ENCODE data around the gene PI4KB. TPM values are rescaled to one million over a fixed set of nuclear protein-coding genes. Genes with fewer than 3 reads are reported as not detected.

PI4KB gene
- 51.9 TPM for polyA plus RNA-seq
- long read RNA-seq, donor 1, partial matches to known transcripts, result 0 of 2 reads
- long read RNA-seq, donor 1, other reads (novel, unspliced or antisense), result 0 of 2 reads
- long read RNA-seq, donor 2, partial matches to known transcripts, result 16 of 19 reads
- long read RNA-seq, donor 2, other reads (novel, unspliced or antisense), result 0 of 19 reads
- long read RNA-seq, donor 3, result 0 reads
- long read RNA-seq, donor 4, partial matches to known transcripts, result 0 of 1 reads
- long read RNA-seq, donor 4, other reads (novel, unspliced or antisense), result 0 of 1 reads
- long read RNA-seq, donor 5, partial matches to known transcripts, result 5 of 9 reads
- long read RNA-seq, donor 5, other reads (novel, unspliced or antisense), result 0 of 9 reads
- long read RNA-seq, donor 6, partial matches to known transcripts, result 6 of 9 reads
- long read RNA-seq, donor 6, other reads (novel, unspliced or antisense), result 0 of 9 reads
- long read RNA-seq, donor 7, result 0 reads
- long read RNA-seq, donor 8, partial matches to known transcripts, result 6 of 9 reads
- long read RNA-seq, donor 8, other reads (novel, unspliced or antisense), result 0 of 9 reads
- long read RNA-seq, donor 9, partial matches to known transcripts, result 15 of 18 reads
- long read RNA-seq, donor 9, other reads (novel, unspliced or antisense), result 0 of 18 reads
- long read RNA-seq, donor 10, partial matches to known transcripts, result 0 of 5 reads
- long read RNA-seq, donor 10, other reads (novel, unspliced or antisense), result 0 of 5 reads
- long read RNA-seq, donor 11, result 0 reads

DNA sequence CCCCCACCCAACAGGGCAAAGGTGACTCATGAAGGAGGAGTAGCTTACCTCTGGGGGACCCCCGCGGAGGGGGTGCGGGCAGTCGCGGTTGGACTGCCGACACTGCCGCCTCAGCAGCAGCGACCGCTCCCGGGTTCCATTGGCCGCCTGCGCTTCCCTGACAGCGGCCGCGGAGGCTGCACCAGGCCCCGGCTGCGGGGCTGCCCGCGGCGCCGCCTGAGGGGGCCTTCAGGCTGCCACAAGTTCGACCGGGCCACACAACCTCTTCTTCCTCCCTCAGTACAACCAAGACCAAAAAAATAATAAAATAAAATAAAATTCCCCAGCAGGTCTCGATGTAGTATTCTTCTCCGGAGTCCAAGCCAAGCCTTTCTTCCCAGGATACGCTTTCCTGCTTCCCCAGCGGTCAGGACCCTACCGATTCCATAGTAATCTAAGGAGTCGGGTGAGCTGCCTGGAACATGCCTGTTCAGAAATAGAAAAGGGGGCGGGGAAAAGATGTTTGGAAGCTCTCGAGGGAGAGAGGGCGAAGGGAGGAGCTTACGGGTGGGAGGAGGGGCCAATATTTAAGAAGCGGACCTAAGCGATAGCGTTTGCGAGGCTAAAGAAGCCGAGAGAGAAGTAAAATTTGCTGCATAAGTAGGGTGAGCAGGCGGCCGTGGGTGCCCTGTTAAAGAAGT is at the start of gene PI4KB:
TSS of gene PI4KB (minus strand) at position 194 of the 680 bp plus-strand sequence. CDS start 10,935 bp downstream, outside the sequence.
- Histone ChIP-seq H3K4me3 (ENCODE audit: low read length) (peak within 1 kb of the TSS; percentile 66), H3K9me3 (ENCODE audit: control insufficient read depth, low read depth, low read length) (no peaks in the 10 kb centered on the region), H3K27ac (ENCODE audit: low read length) (peak within 1 kb of the TSS; percentile 94), H3K36me3 (ENCODE audit: control insufficient read depth, insufficient read depth, low read length) (peaks cover 22% of the 10 kb centered on the region), H3K27me3 (ENCODE audit: control insufficient read depth, insufficient read depth, low read length) (no peaks in the 10 kb centered on the region), H3K4me1 (ENCODE audit: control insufficient read depth, insufficient read depth, low read length) (peaks cover 4% of the 10 kb centered on the region)
- WGBS (ENCODE audit: insufficient coverage, low lambda C conversion rate), result 0% methylated on average over 2 of the region's 40 CpGs
- DNase-seq, result peak; percentile 96 to 97

DNA sequence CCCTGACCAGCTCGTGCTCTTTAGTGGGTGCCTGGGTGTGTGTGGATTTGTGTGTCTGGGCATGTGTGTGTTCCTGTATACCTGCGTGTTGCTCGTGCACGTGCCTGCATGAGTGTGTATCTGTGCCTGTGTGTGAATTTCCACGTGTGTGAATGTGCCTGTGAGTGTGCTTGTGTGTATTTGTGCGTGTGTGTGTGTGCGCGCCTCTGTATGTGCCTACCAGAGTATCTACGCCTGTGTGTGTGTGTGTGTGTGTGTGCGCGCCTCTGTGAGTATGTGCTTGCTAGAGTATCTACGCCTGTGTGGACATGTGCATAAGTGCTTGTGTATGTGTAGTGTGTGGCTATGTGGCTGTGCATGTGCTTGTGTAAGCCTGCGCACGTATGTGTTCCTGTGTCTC is 46.0 kb upstream of the PI4KB start:
- DNase-seq, result no peak
- no peaks in the 10 kb centered on the region for H3K9me3 ChIP-seq (ENCODE audit: control insufficient read depth, low read depth, low read length)
- no peak overlapping the region for H3K27ac ChIP-seq (ENCODE audit: low read length)
- no peaks in the 10 kb centered on the region for H3K27me3 ChIP-seq (ENCODE audit: control insufficient read depth, insufficient read depth, low read length)
- peaks cover 7% of the 10 kb centered on the region for H3K36me3 ChIP-seq (ENCODE audit: control insufficient read depth, insufficient read depth, low read length)
- H3K4me1 ChIP-seq (ENCODE audit: control insufficient read depth, insufficient read depth, low read length), result peaks cover 35% of the 10 kb centered on the region
- no peak overlapping the region for H3K4me3 ChIP-seq (ENCODE audit: low read length)
- WGBS (ENCODE audit: insufficient coverage, low lambda C conversion rate), result no CpG with 5 or more reads among the region's 14 CpGs

DNA sequence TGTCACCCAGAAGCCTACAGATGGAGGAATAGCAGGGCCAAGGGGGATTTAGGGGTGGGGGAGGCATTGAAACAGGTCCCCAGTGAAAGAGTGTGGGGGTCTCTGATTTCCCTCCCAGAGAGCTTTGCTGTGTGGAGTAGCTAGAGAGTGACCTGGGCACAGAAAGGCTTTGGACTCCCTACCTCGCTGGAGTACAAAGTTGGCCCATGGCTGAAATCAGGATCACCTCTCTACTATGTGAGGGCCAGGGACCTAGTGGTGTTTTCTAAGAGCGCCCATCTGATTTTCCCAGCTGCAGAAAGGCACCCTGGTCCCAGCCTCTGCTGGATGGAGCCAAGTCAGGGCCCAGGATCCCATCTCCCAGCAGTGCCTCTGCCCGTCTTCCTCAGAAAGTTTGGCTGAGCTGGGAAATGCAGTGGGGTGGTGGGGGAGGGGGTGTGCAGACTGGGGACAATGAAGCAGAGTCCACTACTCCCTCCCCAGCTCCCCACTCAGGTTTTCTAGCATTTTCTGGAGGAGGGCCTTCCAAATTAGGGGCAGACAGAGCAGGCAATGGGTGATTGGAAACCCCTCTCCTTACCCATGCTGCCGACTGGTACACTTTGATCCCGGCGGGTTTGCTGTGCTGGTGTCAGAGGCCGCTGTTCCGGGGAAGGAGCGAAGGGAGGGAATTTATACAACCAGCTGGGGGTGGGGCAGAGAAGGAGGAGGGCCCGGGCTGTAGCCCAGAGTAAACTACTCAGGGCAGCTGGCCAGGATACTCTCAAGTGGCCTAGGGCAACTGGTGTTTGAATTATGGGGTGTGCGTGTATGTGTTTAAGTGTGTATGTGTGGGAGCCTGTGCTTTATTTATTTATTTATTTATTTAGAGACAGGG is 45.1 kb upstream of the PI4KB start, which contains the start of gene SELENBP1:
TSS of gene SELENBP1 (minus strand) at position 648 of the 877 bp plus-strand sequence. CDS start at position 584, 64 bp downstream.
- Histone ChIP-seq H3K27me3 (ENCODE audit: control insufficient read depth, insufficient read depth, low read length) (no peaks in the 10 kb centered on the region), H3K36me3 (ENCODE audit: control insufficient read depth, insufficient read depth, low read length) (peaks cover 15% of the 10 kb centered on the region), H3K9me3 (ENCODE audit: control insufficient read depth, low read depth, low read length) (no peaks in the 10 kb centered on the region), H3K4me1 (ENCODE audit: control insufficient read depth, insufficient read depth, low read length) (peaks cover 35% of the 10 kb centered on the region), H3K27ac (ENCODE audit: low read length) (peak within 1 kb of the TSS; percentile 64), H3K4me3 (ENCODE audit: low read length) (peak within 1 kb of the TSS; percentile 61)
- no CpG with 5 or more reads among the region's 11 CpGs for WGBS (ENCODE audit: insufficient coverage, low lambda C conversion rate)
- DNase-seq, result peak; percentile 86 to 93

DNA sequence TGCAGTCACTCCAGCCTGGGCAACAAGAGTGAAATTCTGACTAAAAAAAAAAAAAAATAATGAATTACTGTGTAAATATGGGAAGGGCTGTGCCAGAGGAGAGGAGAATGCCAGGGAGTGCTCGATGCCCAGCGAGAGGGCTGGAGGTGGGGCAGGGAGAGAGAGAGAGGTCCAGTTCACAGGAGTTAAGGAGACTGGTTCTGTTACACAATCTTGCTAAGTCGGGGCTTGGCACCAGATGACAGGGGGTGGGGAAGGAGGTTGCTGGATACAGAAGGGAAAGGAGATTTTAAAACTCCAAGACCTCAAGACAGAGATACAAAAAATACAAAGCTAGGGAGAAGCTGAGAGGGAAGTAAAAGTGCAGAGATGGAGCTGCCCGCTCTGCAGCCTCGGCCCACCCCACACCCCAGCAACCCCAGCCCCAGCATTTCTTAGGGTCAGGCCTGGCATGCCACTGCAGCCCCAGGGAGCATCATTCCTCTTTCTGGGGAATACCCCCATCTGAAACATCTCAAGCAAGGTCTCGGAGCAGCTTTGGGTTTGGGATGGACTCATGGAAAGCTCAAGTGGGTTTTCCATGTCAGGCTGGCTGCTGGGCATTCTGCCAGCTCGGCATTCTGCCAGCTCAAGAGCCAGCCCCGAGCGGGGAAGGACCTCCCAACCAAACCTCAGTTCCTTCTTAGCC is 44.3 kb upstream of the PI4KB start:
- Histone ChIP-seq H3K4me3 (ENCODE audit: low read length) (peak overlapping the region; percentile 61), H3K4me1 (ENCODE audit: control insufficient read depth, insufficient read depth, low read length) (peaks cover 35% of the 10 kb centered on the region), H3K36me3 (ENCODE audit: control insufficient read depth, insufficient read depth, low read length) (peaks cover 20% of the 10 kb centered on the region), H3K9me3 (ENCODE audit: control insufficient read depth, low read depth, low read length) (no peaks in the 10 kb centered on the region), H3K27ac (ENCODE audit: low read length) (peak overlapping the region; percentile 64), H3K27me3 (ENCODE audit: control insufficient read depth, insufficient read depth, low read length) (no peaks in the 10 kb centered on the region)
- WGBS (ENCODE audit: insufficient coverage, low lambda C conversion rate), result 25% methylated on average over 1 of the region's 9 CpGs
- peak; percentile 41 to 55 for DNase-seq

DNA sequence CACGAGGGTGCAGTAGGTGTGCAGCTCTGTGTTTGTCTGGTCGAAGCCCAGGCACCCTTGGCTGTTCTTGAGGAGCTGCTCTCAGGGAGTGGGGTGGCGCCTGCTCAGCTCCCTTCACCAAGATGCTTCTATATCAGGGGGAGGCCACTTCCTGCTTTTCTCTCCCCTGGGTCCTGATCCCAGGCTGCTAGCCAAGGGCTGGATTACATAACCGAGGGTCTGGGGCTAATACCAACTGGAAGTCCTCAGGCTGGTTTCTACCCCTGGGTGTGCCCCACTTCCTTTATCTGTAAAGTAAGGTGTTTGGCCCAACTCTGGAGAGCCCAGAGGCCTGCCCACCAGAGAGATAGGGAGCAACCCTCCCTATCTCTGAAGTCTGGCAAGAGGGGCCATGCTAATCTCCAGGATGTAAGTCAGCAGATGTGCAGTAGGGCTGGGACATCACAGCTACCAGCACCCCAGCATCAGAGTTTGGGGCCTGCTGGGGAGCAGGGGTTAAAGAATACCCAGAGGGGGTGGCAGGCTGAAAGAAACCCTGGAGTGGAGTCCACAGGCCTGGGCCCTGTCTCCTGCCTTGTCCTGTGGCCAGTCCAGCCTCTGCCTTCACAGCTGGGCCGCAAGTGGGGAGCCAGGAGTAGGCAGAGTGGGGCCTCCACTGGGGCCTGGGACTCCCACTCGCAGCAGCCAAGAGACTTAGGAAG is 43.1 kb upstream of the PI4KB start:
- peaks cover 32% of the 10 kb centered on the region for H3K36me3 ChIP-seq (ENCODE audit: control insufficient read depth, insufficient read depth, low read length)
- H3K4me1 ChIP-seq (ENCODE audit: control insufficient read depth, insufficient read depth, low read length), result peaks cover 35% of the 10 kb centered on the region
- H3K27me3 ChIP-seq (ENCODE audit: control insufficient read depth, insufficient read depth, low read length), result no peaks in the 10 kb centered on the region
- no CpG with 5 or more reads among the region's 6 CpGs for WGBS (ENCODE audit: insufficient coverage, low lambda C conversion rate)
- H3K9me3 ChIP-seq (ENCODE audit: control insufficient read depth, low read depth, low read length), result no peaks in the 10 kb centered on the region
- peak overlapping the region; percentile 7 for H3K27ac ChIP-seq (ENCODE audit: low read length)
- H3K4me3 ChIP-seq (ENCODE audit: low read length), result no peak overlapping the region
- peak; percentile 23 to 47 for DNase-seq

DNA sequence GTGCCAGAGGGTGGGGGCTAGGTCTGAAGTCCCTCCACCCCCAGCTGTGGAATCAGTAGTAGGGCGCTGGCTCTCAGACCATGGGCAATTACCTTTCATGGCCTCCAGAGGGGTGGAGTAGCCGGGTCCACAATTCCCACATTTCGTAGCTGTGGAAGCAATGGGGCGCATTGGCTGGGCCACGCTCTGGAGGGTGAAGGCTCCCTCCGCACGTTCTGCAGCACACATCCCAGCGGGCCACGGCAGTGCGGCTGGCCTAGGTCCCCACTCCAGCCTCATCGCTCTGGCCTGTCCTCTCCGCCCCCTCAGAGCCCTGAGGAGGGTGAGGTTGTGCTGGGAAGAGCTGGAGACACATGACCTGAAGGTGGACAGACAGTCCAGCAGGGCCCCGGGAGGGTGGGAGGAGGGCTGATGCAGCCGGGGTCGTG is 42.4 kb upstream of the PI4KB start:
- Histone ChIP-seq H3K9me3 (ENCODE audit: control insufficient read depth, low read depth, low read length) (no peaks in the 10 kb centered on the region), H3K27ac (ENCODE audit: low read length) (no peak overlapping the region), H3K4me3 (ENCODE audit: low read length) (no peak overlapping the region), H3K36me3 (ENCODE audit: control insufficient read depth, insufficient read depth, low read length) (peaks cover 39% of the 10 kb centered on the region), H3K4me1 (ENCODE audit: control insufficient read depth, insufficient read depth, low read length) (peaks cover 35% of the 10 kb centered on the region), H3K27me3 (ENCODE audit: control insufficient read depth, insufficient read depth, low read length) (no peaks in the 10 kb centered on the region)
- WGBS (ENCODE audit: insufficient coverage, low lambda C conversion rate), result no CpG with 5 or more reads among the region's 15 CpGs
- DNase-seq, result no peak

DNA sequence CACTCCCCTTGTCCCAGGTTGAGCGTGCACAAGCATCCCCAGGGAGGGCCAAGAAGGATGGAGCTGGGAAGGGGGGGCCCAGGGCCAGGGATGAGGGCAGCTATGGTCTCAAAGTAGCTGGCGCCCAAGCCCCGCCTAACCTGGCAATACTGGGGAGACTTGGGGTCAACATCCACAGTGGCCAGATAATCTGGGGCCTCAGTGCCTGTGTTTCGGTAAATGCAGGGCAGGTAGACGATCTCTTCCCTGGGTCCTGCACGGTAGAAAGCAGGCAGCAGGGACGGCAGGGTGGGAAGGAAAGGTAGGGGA is 42.0 kb upstream of the PI4KB start:
- WGBS (ENCODE audit: insufficient coverage, low lambda C conversion rate), result no CpG with 5 or more reads among the region's 7 CpGs
- no peak for DNase-seq
- Histone ChIP-seq H3K27ac (ENCODE audit: low read length) (no peak overlapping the region), H3K4me1 (ENCODE audit: control insufficient read depth, insufficient read depth, low read length) (peaks cover 35% of the 10 kb centered on the region), H3K9me3 (ENCODE audit: control insufficient read depth, low read depth, low read length) (no peaks in the 10 kb centered on the region), H3K4me3 (ENCODE audit: low read length) (no peak overlapping the region), H3K36me3 (ENCODE audit: control insufficient read depth, insufficient read depth, low read length) (peaks cover 43% of the 10 kb centered on the region), H3K27me3 (ENCODE audit: control insufficient read depth, insufficient read depth, low read length) (no peaks in the 10 kb centered on the region)

DNA sequence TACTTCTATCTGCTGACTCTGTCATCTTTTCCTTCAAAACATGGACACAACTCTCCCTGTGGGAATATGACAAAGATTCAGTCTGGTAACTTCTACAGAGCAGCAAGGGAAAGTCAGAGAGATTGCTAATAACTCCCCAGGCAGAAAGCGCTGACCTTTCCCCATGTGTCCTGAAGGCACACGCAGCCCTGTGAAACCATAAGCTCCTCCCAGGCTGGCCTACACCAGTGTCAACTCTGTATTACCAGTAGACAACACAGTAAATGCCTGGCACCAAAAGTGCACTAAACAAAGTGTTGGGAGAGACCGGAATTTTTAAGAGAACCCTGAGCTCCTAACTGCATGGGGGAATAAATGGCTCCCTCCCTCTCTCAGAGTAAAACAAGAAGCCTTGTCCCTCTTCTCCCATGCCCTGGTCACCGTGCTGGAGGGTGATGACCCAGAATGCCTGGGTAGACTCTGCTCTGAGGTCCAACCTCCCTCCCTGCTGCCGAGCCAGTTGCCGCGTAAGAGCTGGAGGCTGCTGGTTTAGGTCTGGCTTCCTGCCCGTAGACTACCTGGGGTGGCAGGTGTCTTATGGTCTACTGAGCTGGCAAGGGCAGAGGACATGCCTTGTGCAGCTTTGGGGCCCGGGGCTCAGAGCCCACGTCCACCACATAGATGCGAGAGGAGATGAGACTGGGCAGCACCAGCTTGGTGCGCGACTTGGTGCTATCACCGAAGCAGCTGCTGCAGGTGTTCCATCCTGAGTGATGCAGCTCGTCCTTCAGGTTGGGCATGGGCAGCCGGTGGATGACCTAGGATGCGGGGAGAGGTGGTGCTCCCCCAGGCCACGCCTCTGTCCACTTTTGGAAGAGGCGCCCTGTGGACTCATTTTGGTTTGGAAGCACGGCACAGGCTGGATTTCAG is 41.4 kb upstream of the PI4KB start:
- no CpG with 5 or more reads among the region's 20 CpGs for WGBS (ENCODE audit: insufficient coverage, low lambda C conversion rate)
- Histone ChIP-seq H3K27ac (ENCODE audit: low read length) (no peak overlapping the region), H3K36me3 (ENCODE audit: control insufficient read depth, insufficient read depth, low read length) (peaks cover 49% of the 10 kb centered on the region), H3K4me1 (ENCODE audit: control insufficient read depth, insufficient read depth, low read length) (peaks cover 35% of the 10 kb centered on the region), H3K4me3 (ENCODE audit: low read length) (no peak overlapping the region), H3K27me3 (ENCODE audit: control insufficient read depth, insufficient read depth, low read length) (no peaks in the 10 kb centered on the region), H3K9me3 (ENCODE audit: control insufficient read depth, low read depth, low read length) (no peaks in the 10 kb centered on the region)
- DNase-seq, result no peak

Data from large intestine (tissue), 12 donors.